K562 (cell line): ENCODE results near the gene CLUH. TPM values are rescaled to one million over a fixed set of nuclear protein-coding genes. Genes with fewer than 3 reads are reported as not detected.

ENCODE experiments used
- ATAC-seq: fragments of 200-7000 bp; cut with Tn5 transposase; 3 replicates; pipeline ENCODE4 v1.9.1; 2020; ENCODE audit warnings: moderate library complexity
- BruUV-seq: library from RNA; stranded (reverse); fragments of 400-500 nt; replicated peaks from 2 replicates; lab custom pipeline; 2021; lab: Mats Ljungman, UMichigan
- CTCF ChIA-PET: fragments of 300-600 bp; formaldehyde crosslinking; extraction: SDS; loops from one replicate; lab custom pipeline; 2021; ENCODE audit warnings: low intra/inter-chr PET ratio; lab: Yijun Ruan, JAX
- POLR2A ChIA-PET: fragments of 300-600, 350-650 bp; sonication (Branson Sonifier 250); formaldehyde crosslinking; extraction: SDS; loops from one replicate; lab custom pipeline; 2021; ENCODE audit warnings: antibody characterized with exemption, inconsistent platforms; lab: Yijun Ruan, JAX
- DNase-seq, 4 experiments: peaks; one replicate each; pipeline versions ENCODE4 v3.0.0 to v3.0.0-alpha.2; 2011 to 2018; ENCODE audit warnings: low spot score in 3 of 4, mixed read lengths in 3 of 4; ENCODE audit errors: extremely low read depth in 1 of 4
- FAIRE-seq: peaks from 2 replicates; lab custom pipeline; 2011; peaks lifted over from hg19 to GRCh38; lab: Jason Lieb, UNC
- H2AFZ ChIP-seq: 2 replicates; pipeline ENCODE4 v1.6.0; 2011; ENCODE audit warnings: low read depth, low read length, control low read depth, inconsistent platforms
- H3K27ac ChIP-seq: fragments of 200-600 bp; 3 replicates; pipeline ENCODE4 v1.8.0; 2011; ENCODE audit warnings: low read depth, mild to moderate bottlenecking, control low read depth, inconsistent platforms, low read length, moderate library complexity, mixed read lengths; ENCODE audit errors: extremely low read depth
- H3K27me3 ChIP-seq, 2 experiments: fragments of 300-600 bp in 1 of 2; 2 replicates in 1 of 2; 3 replicates in 1 of 2; pipeline versions ENCODE4 v1.6.0 to v1.8.0; 2011; ENCODE audit warnings: inconsistent platforms in 2 of 2, low read length in 2 of 2, mild to moderate bottlenecking in 1 of 2, mixed read lengths in 1 of 2, moderate library complexity in 1 of 2; ENCODE audit not compliant: control insufficient read depth in 2 of 2, insufficient read depth in 2 of 2
- H3K36me3 ChIP-seq: fragments of 300-600 bp; 3 replicates; pipeline ENCODE4 v1.8.0; 2011; ENCODE audit warnings: mild to moderate bottlenecking, low read length, inconsistent platforms; ENCODE audit not compliant: control insufficient read depth, insufficient read depth
- H3K4me1 ChIP-seq, 2 experiments: fragments of 200-600 bp in 1 of 2; replicated peaks in 1 of 2; 2 replicates in 1 of 2; 3 replicates in 1 of 2; pipeline versions ENCODE4 v1.5.1 to v1.8.0; 2011; ENCODE audit warnings: inconsistent platforms in 2 of 2, low read length in 2 of 2, mild to moderate bottlenecking in 1 of 2, mixed read lengths in 1 of 2, moderate library complexity in 1 of 2; ENCODE audit not compliant: control insufficient read depth in 2 of 2, insufficient read depth in 2 of 2
- H3K4me2 ChIP-seq: 2 replicates; pipeline ENCODE4 v1.6.1; 2011; ENCODE audit warnings: low read length, control low read depth, inconsistent platforms, mixed read lengths; ENCODE audit not compliant: insufficient read depth
- H3K4me3 ChIP-seq: fragments of 200-600 bp; sonication (generic), shearing (Covaris generic); 2 replicates; pipeline ENCODE4 v1.5.1; 2016; ENCODE audit warnings: control low read depth, inconsistent platforms
- H3K79me2 ChIP-seq: fragments of 200-600 bp; 3 replicates; pipeline ENCODE4 v1.8.0; 2011; ENCODE audit warnings: low read length, inconsistent platforms; ENCODE audit not compliant: control insufficient read depth, insufficient read depth
- H3K9ac ChIP-seq, 2 experiments: 2 replicates each; pipeline versions ENCODE4 v1.6.0 to v1.6.1; 2011; ENCODE audit warnings: low read depth in 2 of 2, low read length in 2 of 2, control low read depth in 1 of 2, inconsistent platforms in 1 of 2, mild to moderate bottlenecking in 1 of 2, mixed read lengths in 1 of 2; ENCODE audit not compliant: insufficient read depth in 1 of 2
- H3K9me1 ChIP-seq: one replicate; pipeline ENCODE4 v1.6.0; 2011; ENCODE audit warnings: inconsistent platforms, mild to moderate bottlenecking, low read length, moderate library complexity; ENCODE audit not compliant: control insufficient read depth, insufficient read depth
- H3K9me3 ChIP-seq: replicated peaks from 2 replicates; pipeline ENCODE4 v1.5.1; 2011; ENCODE audit warnings: low read depth, low read length, inconsistent platforms; ENCODE audit not compliant: control insufficient read depth, insufficient read depth
- H4K20me1 ChIP-seq: replicated peaks from 2 replicates; pipeline ENCODE4 v1.6.1; 2011; ENCODE audit warnings: low read length, inconsistent platforms, mixed read lengths; ENCODE audit not compliant: control insufficient read depth, insufficient read depth
- CBFA2T3 ChIP-seq: fragments of 450-650 bp; IDR thresholded peaks from 2 replicates; pipeline ENCODE4 v1.6.1; 2017
- CTBP1 ChIP-seq: fragments of 450-650 bp; IDR thresholded peaks from 2 replicates; pipeline ENCODE4 v1.6.1; 2016; ENCODE audit warnings: borderline replicate concordance
- ESRRA ChIP-seq: fragments of 450-650 bp; IDR thresholded peaks from 2 replicates; pipeline ENCODE4 v1.6.1; 2014; ENCODE audit warnings: low read depth, mild to moderate bottlenecking, moderate library complexity, borderline replicate concordance
- FIP1L1 ChIP-seq: fragments of 200-400 bp; formaldehyde crosslinking; IDR thresholded peaks from 2 replicates; pipeline ENCODE4 v1.6.1; 2018; ENCODE audit warnings: mild to moderate bottlenecking, low read depth, low read length; ENCODE audit not compliant: poor library complexity, severe bottlenecking
- FOXJ2 ChIP-seq: fragments of 200-800 bp; sonication (Bioruptor generic); IDR thresholded peaks from 2 replicates; pipeline ENCODE4 v1.6.1; 2016; ENCODE audit warnings: missing genetic modification characterization, missing compliant biosample characterization
- FOXJ3 ChIP-seq: sonication (generic); formaldehyde crosslinking; IDR thresholded peaks from 2 replicates; pipeline ENCODE4 v1.4.0; 2020; ENCODE audit warnings: mild to moderate bottlenecking, missing genetic modification reagents
- MYC ChIP-seq, 2 experiments: fragments of 250-450 bp in 1 of 2; sonication (Bioruptor Pico) in 1 of 2; IDR thresholded peaks; 2 replicates each; pipeline versions ENCODE4 v1.5.1 to v1.6.1; 2012 to 2021; ENCODE audit warnings: low read depth in 2 of 2, borderline replicate concordance in 1 of 2, improper control_type of control experiment in 1 of 2, low read length in 1 of 2, mild to moderate bottlenecking in 1 of 2, moderate library complexity in 1 of 2
- PTTG1 ChIP-seq: fragments of 450-650 bp; IDR thresholded peaks from 2 replicates; pipeline ENCODE4 v1.6.1; 2016; ENCODE audit warnings: low read depth, mild to moderate bottlenecking, missing genetic modification characterization, missing compliant biosample characterization
- RB1 ChIP-seq: fragments of 450-650 bp; IDR thresholded peaks from 2 replicates; pipeline ENCODE4 v1.6.1; 2017; ENCODE audit warnings: low read depth, mild to moderate bottlenecking
- SIN3B ChIP-seq: fragments of 450-650 bp; IDR thresholded peaks from 2 replicates; pipeline ENCODE4 v1.6.1; 2017; ENCODE audit warnings: low read depth, mild to moderate bottlenecking, moderate library complexity
- SMARCA4 ChIP-seq: fragments of 450-650 bp; IDR thresholded peaks from 2 replicates; pipeline ENCODE4 v1.6.1; 2016
- ZNF133 ChIP-seq: fragments of 250-450 bp; sonication (Bioruptor Pico); IDR thresholded peaks from 2 replicates; pipeline ENCODE4 v1.4.0; 2020; ENCODE audit warnings: mild to moderate bottlenecking
- WGBS: fragments of 100-300 bp; shearing (Covaris generic); methylation state at CpG from one replicate; pipeline ENCODE4 v1.1.6; 2016; ENCODE audit warnings: low coverage, mixed read lengths; ENCODE audit not compliant: insufficient coverage; ENCODE audit errors: missing lambda C conversion rate; 5-methylcytosine and 5-hydroxymethylcytosine counted together
- in situ Hi-C: fragments of 300-500 bp; cut with MboI; formaldehyde crosslinking; loops from 4 replicates; pipeline ENCODE4 v1.15.0; 2018; ENCODE audit warnings: inconsistent platforms, mixed read lengths
- intact Hi-C: fragments of 100-400 bp; cut with micrococcal nuclease; formaldehyde crosslinking; loops from 2 replicates; pipeline ENCODE4 v1.14.2; 2022
- polyA plus RNA-seq, 8 experiments: library from polyadenylated mRNA; depleted of rRNA in 4 of 8; stranded (reverse) in 5 of 8; unstranded in 3 of 8; fragments of >200 nt; fragmentation: Nextera tagmentation in 2 of 8; fragmentation: Illumina TruSeq in 1 of 8; extraction: Ambion mirVana in 2 of 8; extraction: Trizol in 1 of 8; gene quantifications; 2 replicates each; pipeline versions ENCODE4 v1.2.1 to v1.2.3, GENCODE V29; 2011 to 2014; ENCODE audit warnings: inconsistent platforms in 1 of 8, missing spikeins in 1 of 8
- total RNA-seq, 7 experiments: library from RNA; depleted of rRNA in 6 of 7; stranded (reverse); fragments of >200 nt in 6 of 7; fragmentation: Illumina TruSeq in 2 of 7; extraction: Trizol in 2 of 7; gene quantifications; 2 replicates each; pipeline versions ENCODE4 v1.2.1 to v1.2.3, GENCODE V29; 2011 to 2021; ENCODE audit warnings: low replicate concordance in 1 of 7
- TF ChIP-seq, protein P1 (sequence below), 2 experiments: fragments of 450-650 bp in 1 of 2; sonication (generic) in 1 of 2; formaldehyde crosslinking; conservative IDR thresholded peaks; 2 replicates each; pipeline versions ENCODE4 v1.4.0 to v1.8.1; 2020 to 2022; ENCODE audit warnings: mild to moderate bottlenecking in 1 of 2, missing genetic modification reagents in 1 of 2
- TF ChIP-seq, protein P2 (sequence below): fragments of 250-450 bp; sonication (Bioruptor Pico); IDR thresholded peaks from 2 replicates; pipeline ENCODE4 v1.4.0; 2020; ENCODE audit warnings: mild to moderate bottlenecking
- TF ChIP-seq, protein P3 (sequence below): fragments of 200-800 bp; sonication (Bioruptor generic); IDR thresholded peaks from 2 replicates; pipeline ENCODE4 v1.6.1; 2017; ENCODE audit warnings: missing genetic modification characterization, missing compliant biosample characterization
- TF ChIP-seq, protein P4 (sequence below): fragments of 250-450 bp; sonication (Bioruptor Pico); IDR thresholded peaks from 2 replicates; pipeline ENCODE4 v1.8.0; 2022; ENCODE audit warnings: moderate library complexity, mild to moderate bottlenecking, inconsistent platforms
- TF ChIP-seq, protein P5 (sequence below): fragments of 450-650 bp; IDR thresholded peaks from 2 replicates; pipeline ENCODE4 v1.6.1; 2017; ENCODE audit warnings: antibody characterized with exemption

Gene CLUH
- total and polyA plus RNA-seq, 9 of the 15 experiments (the other 6 are each of a cell fraction or from before 2014, with no cell fraction given): 0.21 to 140 (median 33.2) TPM

DNA sequence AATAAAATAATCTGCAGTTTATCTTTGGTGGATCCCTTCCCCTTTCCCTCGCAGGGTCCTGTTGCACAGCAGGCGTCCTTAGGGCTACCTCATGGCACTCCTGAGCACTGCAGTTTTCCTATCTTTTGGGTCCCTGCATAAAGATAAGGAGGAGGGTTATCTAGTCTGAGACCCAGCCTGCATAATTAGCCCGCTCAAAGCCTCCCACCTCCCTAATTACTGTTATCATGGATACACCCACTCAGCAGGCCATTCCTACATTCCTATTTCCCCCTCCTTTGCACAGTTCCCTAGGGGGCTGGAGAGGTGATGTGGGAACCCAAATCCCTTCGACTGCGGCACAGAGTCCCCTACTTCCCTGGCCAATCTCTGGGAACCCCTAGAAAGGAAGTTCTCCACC, 5.1 kb upstream of the CLUH start:
- POLR2A ChIA-PET: interaction anchor here (0.6 kb wide), 1 partner anchor 26 kb away, joined by 3 read pairs; no protein-coding TSS in a partner anchor
- Histone ChIP-seq H3K4me3 (no peak overlapping the region), H3K9me1 (no peaks in the 10 kb centered on the region), H3K9me3 (no peaks in the 10 kb centered on the region), H3K36me3 (no peaks in the 10 kb centered on the region), H3K79me2 (peaks cover 12% of the 10 kb centered on the region; the same call in 2 of the 3 replicates), H3K9ac (no peak overlapping the region), H3K4me2 (no peak overlapping the region; the same call in 1 of the 2 replicates), H3K27ac (no peak overlapping the region), H4K20me1 (no peaks in the 10 kb centered on the region), H2AFZ (no peak overlapping the region), H3K27me3 (no peaks in the 10 kb centered on the region), H3K4me1 (peaks cover 20 to 28% of the 10 kb centered on the region in 2 experiments; a peak in 4 of 5 replicates)
- ATAC-seq (no peak), FAIRE-seq (peak; percentile 87), DNase-seq (peak; percentile 45 to 53 (median 50))
- CTCF ChIA-PET: no interaction called here
- in situ Hi-C loops (no loop called here), intact Hi-C loops (no loop called here)
- no TSS peak for BruUV-seq
- WGBS: 0% methylated on average over 3 of the region's 5 CpGs
- TF ChIP-seq SMARCA4: peak; percentile 40; the same call in 1 of the 2 replicates
- TF ChIP-seq, protein P1, sequence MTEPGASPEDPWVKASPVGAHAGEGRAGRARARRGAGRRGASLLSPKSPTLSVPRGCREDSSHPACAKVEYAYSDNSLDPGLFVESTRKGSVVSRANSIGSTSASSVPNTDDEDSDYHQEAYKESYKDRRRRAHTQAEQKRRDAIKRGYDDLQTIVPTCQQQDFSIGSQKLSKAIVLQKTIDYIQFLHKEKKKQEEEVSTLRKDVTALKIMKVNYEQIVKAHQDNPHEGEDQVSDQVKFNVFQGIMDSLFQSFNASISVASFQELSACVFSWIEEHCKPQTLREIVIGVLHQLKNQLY (CRISPR knock-in tag; conservative IDR thresholded peaks at IDR 0.05): no peak
- TF ChIP-seq, protein P2, sequence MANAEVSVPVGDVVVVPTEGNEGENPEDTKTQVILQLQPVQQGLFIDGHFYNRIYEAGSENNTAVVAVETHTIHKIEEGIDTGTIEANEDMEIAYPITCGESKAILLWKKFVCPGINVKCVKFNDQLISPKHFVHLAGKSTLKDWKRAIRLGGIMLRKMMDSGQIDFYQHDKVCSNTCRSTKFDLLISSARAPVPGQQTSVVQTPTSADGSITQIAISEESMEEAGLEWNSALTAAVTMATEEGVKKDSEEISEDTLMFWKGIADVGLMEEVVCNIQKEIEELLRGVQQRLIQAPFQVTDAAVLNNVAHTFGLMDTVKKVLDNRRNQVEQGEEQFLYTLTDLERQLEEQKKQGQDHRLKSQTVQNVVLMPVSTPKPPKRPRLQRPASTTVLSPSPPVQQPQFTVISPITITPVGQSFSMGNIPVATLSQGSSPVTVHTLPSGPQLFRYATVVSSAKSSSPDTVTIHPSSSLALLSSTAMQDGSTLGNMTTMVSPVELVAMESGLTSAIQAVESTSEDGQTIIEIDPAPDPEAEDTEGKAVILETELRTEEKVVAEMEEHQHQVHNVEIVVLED (CRISPR knock-in tag): no peak
- TF ChIP-seq, protein P3, sequence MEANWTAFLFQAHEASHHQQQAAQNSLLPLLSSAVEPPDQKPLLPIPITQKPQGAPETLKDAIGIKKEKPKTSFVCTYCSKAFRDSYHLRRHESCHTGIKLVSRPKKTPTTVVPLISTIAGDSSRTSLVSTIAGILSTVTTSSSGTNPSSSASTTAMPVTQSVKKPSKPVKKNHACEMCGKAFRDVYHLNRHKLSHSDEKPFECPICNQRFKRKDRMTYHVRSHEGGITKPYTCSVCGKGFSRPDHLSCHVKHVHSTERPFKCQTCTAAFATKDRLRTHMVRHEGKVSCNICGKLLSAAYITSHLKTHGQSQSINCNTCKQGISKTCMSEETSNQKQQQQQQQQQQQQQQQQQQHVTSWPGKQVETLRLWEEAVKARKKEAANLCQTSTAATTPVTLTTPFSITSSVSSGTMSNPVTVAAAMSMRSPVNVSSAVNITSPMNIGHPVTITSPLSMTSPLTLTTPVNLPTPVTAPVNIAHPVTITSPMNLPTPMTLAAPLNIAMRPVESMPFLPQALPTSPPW (CRISPR knock-in tag): peak; percentile 57
- TF ChIP-seq ESRRA: no peak
- TF ChIP-seq CTBP1: peak; percentile 35; the same call in 1 of the 2 replicates
- no peak for TF ChIP-seq ZNF133 (CRISPR knock-in tag)
- TF ChIP-seq RB1: no peak
- no peak for TF ChIP-seq FOXJ3
- no peak for TF ChIP-seq FIP1L1
- no peak for TF ChIP-seq SIN3B
- no peak for TF ChIP-seq FOXJ2 (tag)
- TF ChIP-seq, protein P4, sequence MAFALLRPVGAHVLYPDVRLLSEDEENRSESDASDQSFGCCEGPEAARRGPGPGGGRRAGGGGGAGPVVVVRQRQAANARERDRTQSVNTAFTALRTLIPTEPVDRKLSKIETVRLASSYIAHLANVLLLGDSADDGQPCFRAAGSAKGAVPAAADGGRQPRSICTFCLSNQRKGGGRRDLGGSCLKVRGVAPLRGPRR (CRISPR knock-in tag): no peak
- TF ChIP-seq CBFA2T3: peak; percentile 86
- TF ChIP-seq MYC (IDR thresholded peaks at IDR 0.05; ENCODE audit: low read depth, low read length): peak; percentile 42; the same call in 1 of the 2 replicates
- no peak for TF ChIP-seq MYC (CRISPR knock-in tag; IDR thresholded peaks at IDR 0.05; ENCODE audit: borderline replicate concordance, low read depth)
- TF ChIP-seq PTTG1 (tag): no peak
- TF ChIP-seq, protein P5, sequence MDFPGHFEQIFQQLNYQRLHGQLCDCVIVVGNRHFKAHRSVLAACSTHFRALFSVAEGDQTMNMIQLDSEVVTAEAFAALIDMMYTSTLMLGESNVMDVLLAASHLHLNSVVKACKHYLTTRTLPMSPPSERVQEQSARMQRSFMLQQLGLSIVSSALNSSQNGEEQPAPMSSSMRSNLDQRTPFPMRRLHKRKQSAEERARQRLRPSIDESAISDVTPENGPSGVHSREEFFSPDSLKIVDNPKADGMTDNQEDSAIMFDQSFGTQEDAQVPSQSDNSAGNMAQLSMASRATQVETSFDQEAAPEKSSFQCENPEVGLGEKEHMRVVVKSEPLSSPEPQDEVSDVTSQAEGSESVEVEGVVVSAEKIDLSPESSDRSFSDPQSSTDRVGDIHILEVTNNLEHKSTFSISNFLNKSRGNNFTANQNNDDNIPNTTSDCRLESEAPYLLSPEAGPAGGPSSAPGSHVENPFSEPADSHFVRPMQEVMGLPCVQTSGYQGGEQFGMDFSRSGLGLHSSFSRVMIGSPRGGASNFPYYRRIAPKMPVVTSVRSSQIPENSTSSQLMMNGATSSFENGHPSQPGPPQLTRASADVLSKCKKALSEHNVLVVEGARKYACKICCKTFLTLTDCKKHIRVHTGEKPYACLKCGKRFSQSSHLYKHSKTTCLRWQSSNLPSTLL: no peak
